Caki2 (cell line): Measurements from ENCODE around the gene TRIM17. TPM values are rescaled to one million over a fixed set of nuclear protein-coding genes. Genes with fewer than 3 reads are reported as not detected.

Source experiments
- DNase-seq: peaks from one replicate; pipeline ENCODE4 v3.0.0-alpha.2; 2015; ENCODE audit warnings: low read depth
- in situ Hi-C: cut with HindIII; loops from 2 replicates; pipeline ENCODE4 v1.10.0; 2016; ENCODE audit warnings: low sequenced_read_pairs, low pct_unique_long_range_greater_than_20kb, mixed read lengths
- total RNA-seq: library from RNA; depleted of rRNA; stranded (reverse); fragments of >200 nt; shearing (Covaris generic); gene quantifications from 2 replicates; pipeline ENCODE4 v1.2.3, GENCODE V29; 2014; ENCODE audit warnings: low replicate concordance; rRNA removed

TRIM17 gene
- total RNA-seq: not detected in 2 replicates

DNA sequence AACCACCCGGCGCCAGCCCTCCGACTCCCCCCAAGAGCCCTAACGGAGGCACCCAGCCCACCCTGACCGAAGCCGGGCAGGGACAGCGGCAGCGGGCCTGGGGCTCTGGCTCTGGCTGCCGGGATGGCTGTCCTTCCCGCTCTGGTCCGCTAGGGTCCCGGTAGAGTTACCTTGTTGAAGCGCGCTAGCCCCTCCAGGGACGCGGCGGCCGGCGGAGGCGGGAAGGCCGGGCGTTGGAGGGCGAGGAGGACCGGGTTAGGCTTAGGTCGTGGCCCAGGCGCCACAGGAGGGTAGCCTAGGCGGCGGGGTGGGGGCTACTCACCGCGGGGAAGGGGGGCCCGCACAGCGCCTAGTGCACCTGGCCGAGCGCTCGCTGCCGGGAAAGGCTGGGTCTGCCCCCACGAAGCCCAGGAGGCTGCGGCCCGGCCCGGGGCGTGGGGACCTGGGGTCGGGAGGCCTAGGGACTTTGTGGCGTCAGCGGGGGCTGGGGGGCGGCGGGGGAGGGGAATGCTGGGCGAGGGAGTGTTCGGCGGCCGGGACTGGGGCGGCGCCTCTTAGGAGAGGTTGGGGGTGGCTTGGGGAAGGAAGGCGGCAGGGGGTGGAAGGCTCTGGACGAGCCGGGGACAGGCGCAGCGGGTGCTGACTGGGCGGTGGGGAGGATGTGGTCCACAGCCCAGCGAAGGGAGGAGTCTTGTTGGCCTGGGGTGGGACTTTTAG is at the start of gene TRIM17:
Gene TRIM17 (minus strand): TSS at position 645 of the 717 bp plus-strand sequence. CDS start 1,789 bp downstream, outside the sequence.
- in situ Hi-C loops: no loop called here
- DNase-seq: no peak

DNA sequence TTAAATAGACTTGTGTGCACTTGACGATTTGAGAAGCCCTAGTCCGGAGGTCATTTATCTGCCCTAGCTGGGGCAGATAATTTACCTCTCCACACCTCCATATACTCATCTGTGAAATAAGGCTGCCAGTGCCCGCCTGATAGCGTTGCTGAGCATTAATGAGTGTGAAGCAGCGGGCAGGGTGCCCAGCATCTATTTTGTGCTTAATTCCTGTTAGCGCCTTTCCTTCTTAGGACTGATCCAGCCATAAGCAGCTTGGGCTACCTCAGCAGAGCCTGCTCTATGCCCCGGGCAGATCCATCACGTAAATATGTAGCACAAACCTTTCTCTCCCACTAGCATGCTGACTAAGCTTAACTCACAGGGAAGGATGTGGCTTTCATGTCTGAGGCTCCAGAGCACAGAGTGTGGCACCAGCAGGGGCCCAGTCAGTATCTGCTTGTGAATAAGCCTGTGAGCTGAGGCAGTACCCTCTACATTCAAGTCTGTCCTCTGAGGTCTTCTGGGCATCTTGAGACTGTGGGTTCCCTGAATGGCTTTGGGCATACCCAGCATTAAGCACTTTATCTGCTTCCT is 49.0 kb upstream of the TRIM17 start:
- no peak for DNase-seq
- in situ Hi-C loops: no loop called here

GRCh38 chr1:228465141-228465540 is 48.5 kb upstream of the TRIM17 start:
- in situ Hi-C loops: no loop called here
- DNase-seq: no peak

GRCh38 chr1:228464487-228464983 is 47.9 kb upstream of the TRIM17 start:
- no peak for DNase-seq
- in situ Hi-C loops: no loop called here

- in situ Hi-C loops: no loop called here
- no peak for DNase-seq
These were observed 47.1 kb upstream of the TRIM17 start for GRCh38 chr1:228463559-228464455.

- DNase-seq: no peak
- in situ Hi-C loops: no loop called here
These were observed 46.4 kb upstream of the TRIM17 start for GRCh38 chr1:228463009-228463558.

- in situ Hi-C loops: no loop called here
- DNase-seq: no peak
These were observed 45.9 kb upstream of the TRIM17 start for GRCh38 chr1:228462560-228462959.

- in situ Hi-C loops: no loop called here
- DNase-seq: no peak
These were observed 44.2 kb upstream of the TRIM17 start for GRCh38 chr1:228460821-228461220.

DNA sequence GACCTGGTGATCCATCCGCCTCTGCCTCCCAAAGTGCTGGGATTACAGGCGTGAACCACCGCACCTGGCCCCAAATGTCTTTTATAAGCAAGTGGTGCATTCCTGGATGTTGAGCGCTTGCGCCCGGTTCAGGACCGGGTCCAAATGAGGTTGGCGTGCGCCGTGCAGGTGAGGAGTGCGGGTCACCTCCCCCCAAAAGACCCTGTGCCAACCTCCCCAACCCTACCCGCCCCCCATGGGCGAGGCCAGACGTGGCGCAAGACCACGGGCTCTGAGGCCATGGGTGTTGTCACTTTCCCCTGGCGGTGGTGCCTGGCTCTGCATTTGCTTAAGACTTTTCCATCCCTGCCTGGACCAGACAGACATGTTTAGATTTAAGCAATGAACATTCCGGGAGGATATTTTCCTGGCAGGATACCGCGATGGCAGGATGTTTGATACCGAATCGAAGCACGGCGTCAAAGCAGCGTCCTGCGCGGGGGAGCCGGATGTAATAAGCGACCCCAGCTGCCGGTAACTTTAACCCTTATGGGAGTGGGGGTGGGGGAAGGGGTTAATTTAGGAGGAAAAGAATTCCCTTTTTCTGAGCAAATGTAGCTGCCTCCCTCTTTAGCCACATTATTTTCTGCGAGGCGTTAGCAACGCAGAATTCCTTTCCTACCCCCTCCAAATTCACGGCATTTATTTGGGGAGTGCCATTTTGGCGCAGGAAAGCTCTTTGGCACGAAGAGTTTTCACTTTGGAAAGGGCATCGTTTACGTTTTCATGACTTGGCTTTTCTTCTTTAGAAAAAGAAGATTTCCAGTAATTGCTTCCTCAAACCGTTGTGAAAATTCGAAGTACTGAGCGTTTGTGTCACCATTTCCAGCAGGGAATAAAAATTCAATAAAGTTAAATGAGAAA is 42.7 kb upstream of the TRIM17 start:
- in situ Hi-C loops: no loop called here
- DNase-seq: no peak

DNA sequence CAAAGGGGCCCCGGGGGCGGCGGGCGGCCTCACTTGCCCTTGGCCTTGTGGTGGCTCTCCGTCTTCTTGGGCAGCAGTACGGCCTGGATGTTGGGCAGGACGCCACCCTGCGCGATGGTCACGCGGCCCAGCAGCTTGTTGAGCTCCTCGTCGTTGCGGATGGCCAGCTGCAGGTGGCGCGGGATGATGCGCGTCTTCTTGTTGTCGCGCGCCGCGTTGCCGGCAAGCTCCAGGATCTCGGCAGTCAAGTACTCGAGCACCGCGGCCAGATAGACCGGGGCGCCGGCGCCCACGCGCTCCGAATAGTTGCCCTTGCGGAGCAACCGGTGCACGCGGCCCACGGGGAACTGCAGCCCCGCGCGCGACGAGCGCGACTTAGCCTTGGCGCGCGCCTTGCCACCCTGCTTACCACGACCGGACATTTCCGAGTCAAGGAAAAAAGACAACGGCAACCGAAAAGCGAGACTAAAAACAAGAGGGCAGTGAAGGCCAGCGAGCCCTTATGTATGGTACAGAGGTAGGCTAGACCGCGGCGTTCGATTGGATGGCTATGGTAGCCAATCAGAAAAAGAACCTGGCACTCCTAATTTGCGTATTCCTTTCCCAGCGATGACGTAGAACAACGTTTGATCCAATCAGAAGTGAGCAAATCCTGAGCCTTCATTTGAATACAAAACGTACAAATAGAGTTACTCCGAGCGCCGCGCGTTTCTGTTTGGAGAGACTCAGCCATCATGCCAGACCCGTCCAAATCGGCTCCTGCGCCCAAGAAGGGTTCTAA is 40.9 kb upstream of the TRIM17 start:
- in situ Hi-C loops: no loop called here
- no peak for DNase-seq

GRCh38 chr1:228457017-228457395 is 40.3 kb upstream of the TRIM17 start:
- DNase-seq: no peak
- in situ Hi-C loops: no loop called here

GRCh38 chr1:228456252-228457016 is 39.8 kb upstream of the TRIM17 start:
- in situ Hi-C loops: no loop called here
- DNase-seq: no peak

DNA sequence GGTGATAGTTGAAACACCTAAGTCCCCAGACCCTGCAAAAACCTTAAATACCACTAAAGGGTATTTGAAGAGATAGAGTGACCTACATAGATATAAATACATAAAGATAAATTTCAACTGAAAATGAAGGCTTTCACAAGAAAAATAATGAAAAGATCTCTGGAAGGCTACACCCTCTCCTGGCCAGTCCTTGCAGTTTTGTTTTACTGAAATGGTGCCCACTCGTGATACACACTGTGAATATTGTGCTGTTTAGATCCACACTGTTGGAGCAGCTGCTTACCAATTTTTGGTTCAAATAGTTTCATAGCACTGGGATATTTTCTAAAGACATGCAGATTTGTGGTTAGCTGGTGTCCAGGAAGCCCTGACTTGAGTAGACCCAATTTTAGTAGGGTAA is 39.1 kb upstream of the TRIM17 start:
- no peak for DNase-seq
- in situ Hi-C loops: no loop called here

- DNase-seq: no peak
- in situ Hi-C loops: no loop called here
These were observed 37.6 kb upstream of the TRIM17 start for GRCh38 chr1:228454238-228454637.

DNA sequence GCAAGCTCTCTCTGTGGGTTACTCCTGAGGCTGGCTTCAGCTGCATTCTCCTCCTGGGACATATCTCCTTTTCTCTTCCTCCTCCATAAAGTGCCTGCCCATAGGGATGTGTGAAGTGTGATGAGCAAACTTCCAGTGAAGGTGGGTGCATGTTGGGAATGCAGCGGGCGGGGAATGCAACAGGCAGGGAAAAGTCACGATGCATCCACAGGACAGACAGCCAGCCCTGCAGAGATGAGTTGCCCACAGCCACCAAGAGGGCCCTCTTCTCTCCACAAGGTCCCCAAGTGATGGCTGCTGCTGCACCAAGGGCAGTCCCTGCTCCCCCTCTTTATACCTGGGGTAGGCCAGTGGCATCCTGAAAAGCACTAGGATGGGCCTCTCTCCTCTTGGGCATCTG is 37.0 kb upstream of the TRIM17 start:
- no peak for DNase-seq
- in situ Hi-C loops: no loop called here

GRCh38 chr1:228453022-228453560 is 36.4 kb upstream of the TRIM17 start:
- DNase-seq: no peak
- in situ Hi-C loops: no loop called here
